ENCODE measurements around the gene AP2S1.

GRCh38 chr19:46809534-46810272 lies 40.9 kb downstream of the AP2S1 start:
- TF ChIP-seq CTCF (IDR thresholded peaks at IDR 0.05) (no peak), POLR2A (IDR thresholded peaks at IDR 0.05) (no peak)
